Measurements from ENCODE around the gene FMN2. TPM values are rescaled to one million over a fixed set of nuclear protein-coding genes. Genes with fewer than 3 reads are reported as not detected.

FMN2 gene
- total RNA-seq, 1 donor: 11.2 TPM

DNA sequence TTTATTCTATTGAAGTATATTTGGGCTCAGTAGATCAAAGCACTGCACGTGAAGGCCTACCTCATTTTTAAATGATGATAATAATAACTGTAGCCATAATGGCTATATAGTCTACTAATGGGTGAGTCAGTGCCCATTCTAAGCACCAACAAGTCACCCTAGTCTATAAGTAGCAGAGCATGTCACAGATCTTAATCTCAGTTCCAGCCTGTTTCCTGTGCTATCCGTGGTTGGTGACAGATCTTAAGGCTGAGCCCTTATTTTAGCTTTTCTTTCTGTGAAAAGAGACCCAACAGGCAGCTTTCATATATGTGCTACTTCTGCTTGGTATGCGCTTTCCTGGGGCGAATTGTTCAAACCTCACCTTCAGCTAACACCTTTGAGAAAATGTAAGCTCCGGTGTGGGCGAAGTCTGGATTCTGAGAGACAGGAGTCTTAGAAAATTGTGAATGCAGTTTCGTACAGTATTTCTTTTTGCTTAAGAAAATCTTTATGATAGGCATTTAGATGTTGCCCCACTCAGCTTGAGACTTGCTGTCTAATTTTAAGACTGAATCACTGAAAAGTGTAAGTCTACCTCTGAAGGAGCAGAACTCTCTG lies 59.6 kb downstream of the FMN2 start:
- Histone ChIP-seq H3K4me2 (ENCODE audit: insufficient read depth, low read length) (no peak overlapping the region), H2AFZ (ENCODE audit: low read length) (no peak overlapping the region), H3K79me2 (ENCODE audit: insufficient read depth, low read length) (peaks cover 20% of the 10 kb centered on the region), H3K27me3 (ENCODE audit: insufficient read depth, low read length) (no peaks in the 10 kb centered on the region), H3K4me3 (ENCODE audit: insufficient read depth, low read length) (no peak overlapping the region), H3K36me3 (ENCODE audit: insufficient read depth, low read length) (peaks cover 5% of the 10 kb centered on the region), H4K20me1 (ENCODE audit: insufficient read depth, low read length) (no peaks in the 10 kb centered on the region), H3K9me3 (ENCODE audit: low read depth, low read length) (no peaks in the 10 kb centered on the region), H3K27ac (ENCODE audit: low read depth, low read length) (no peak overlapping the region), H3K4me1 (ENCODE audit: insufficient read depth, low read length) (peaks cover 12% of the 10 kb centered on the region)
- no peak for DNase-seq (ENCODE audit: insufficient read length, low spot score, missing footprints)
- TF ChIP-seq, protein P1, sequence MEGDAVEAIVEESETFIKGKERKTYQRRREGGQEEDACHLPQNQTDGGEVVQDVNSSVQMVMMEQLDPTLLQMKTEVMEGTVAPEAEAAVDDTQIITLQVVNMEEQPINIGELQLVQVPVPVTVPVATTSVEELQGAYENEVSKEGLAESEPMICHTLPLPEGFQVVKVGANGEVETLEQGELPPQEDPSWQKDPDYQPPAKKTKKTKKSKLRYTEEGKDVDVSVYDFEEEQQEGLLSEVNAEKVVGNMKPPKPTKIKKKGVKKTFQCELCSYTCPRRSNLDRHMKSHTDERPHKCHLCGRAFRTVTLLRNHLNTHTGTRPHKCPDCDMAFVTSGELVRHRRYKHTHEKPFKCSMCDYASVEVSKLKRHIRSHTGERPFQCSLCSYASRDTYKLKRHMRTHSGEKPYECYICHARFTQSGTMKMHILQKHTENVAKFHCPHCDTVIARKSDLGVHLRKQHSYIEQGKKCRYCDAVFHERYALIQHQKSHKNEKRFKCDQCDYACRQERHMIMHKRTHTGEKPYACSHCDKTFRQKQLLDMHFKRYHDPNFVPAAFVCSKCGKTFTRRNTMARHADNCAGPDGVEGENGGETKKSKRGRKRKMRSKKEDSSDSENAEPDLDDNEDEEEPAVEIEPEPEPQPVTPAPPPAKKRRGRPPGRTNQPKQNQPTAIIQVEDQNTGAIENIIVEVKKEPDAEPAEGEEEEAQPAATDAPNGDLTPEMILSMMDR (IDR thresholded peaks at IDR 0.05; ENCODE audit: extremely low read depth, low read depth, low read length): no peak

DNA sequence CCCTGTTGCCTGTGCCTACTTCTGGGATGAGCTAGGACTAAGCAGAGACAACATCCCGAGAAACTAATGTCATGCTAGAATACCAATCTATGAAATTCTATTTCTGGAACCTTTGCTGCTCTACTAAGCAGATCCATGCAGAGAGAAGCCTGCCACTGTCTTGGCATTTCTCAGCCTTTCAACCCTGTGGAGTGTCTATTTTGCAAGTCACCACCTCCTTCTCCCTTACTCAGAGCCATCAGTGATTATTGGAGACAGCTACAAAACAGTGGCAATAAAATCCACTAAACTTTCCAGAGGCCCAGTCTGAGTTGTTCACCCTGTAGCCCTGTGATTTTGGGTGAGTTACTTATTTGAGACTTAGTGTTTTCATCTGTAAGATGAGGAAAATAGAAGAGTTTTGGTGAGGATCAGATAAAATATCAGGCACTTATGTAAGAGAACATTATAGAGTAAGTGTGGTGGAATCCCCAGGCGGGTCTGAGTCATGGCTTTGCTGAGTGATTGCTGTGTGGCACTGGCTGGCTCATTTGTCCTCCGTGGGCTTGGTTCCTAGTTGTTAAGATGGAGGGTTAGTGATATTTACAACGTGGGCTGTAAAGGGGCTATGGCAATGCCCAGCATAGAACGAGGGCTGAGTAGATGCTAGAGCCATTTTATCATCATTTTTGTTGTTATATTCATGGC lies 61.1 kb downstream of the FMN2 start:
- H3K27me3 ChIP-seq (ENCODE audit: insufficient read depth, low read length): no peaks in the 10 kb centered on the region
- TF ChIP-seq, protein P1 (IDR thresholded peaks at IDR 0.05; ENCODE audit: extremely low read depth, low read depth, low read length): no peak
- DNase-seq (ENCODE audit: insufficient read length, low spot score, missing footprints): peak; percentile 38

DNA sequence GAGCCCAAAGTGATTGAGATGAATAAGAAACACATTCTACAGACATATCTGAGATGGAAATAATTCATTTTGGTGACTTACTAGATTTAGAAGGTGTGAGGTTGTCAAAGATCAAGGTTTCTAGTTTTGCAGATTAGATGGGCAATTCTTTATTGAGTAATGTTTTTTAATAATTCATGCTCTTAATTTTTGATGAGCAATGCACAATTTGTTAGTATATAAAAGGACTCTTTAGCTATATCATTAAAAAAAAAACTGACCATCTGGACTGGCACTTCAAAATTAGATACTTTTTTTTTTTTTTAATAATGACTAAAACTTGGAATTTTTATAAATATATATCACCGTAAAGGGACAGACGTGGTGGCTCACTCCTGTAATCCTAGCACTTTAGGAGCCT lies 63.9 kb downstream of the FMN2 start:
- Histone ChIP-seq H3K9me3 (ENCODE audit: low read depth, low read length) (no peaks in the 10 kb centered on the region), H3K36me3 (ENCODE audit: insufficient read depth, low read length) (no peaks in the 10 kb centered on the region), H4K20me1 (ENCODE audit: insufficient read depth, low read length) (no peaks in the 10 kb centered on the region), H3K27me3 (ENCODE audit: insufficient read depth, low read length) (no peaks in the 10 kb centered on the region), H3K27ac (ENCODE audit: low read depth, low read length) (no peak overlapping the region), H3K4me1 (ENCODE audit: insufficient read depth, low read length) (peaks cover 12% of the 10 kb centered on the region), H2AFZ (ENCODE audit: low read length) (no peak overlapping the region), H3K4me2 (ENCODE audit: insufficient read depth, low read length) (no peak overlapping the region), H3K79me2 (ENCODE audit: insufficient read depth, low read length) (peaks cover 13% of the 10 kb centered on the region), H3K4me3 (ENCODE audit: insufficient read depth, low read length) (no peak overlapping the region)
- DNase-seq (ENCODE audit: insufficient read length, low spot score, missing footprints): no peak
- TF ChIP-seq, protein P1 (IDR thresholded peaks at IDR 0.05; ENCODE audit: extremely low read depth, low read depth, low read length): no peak

More for the DNA sequence above, 61.1 kb downstream of the FMN2 start:
- no peaks in the 10 kb centered on the region for H4K20me1 ChIP-seq (ENCODE audit: insufficient read depth, low read length)
- peaks cover 12% of the 10 kb centered on the region for H3K4me1 ChIP-seq (ENCODE audit: insufficient read depth, low read length)
- peaks cover 16% of the 10 kb centered on the region for H3K79me2 ChIP-seq (ENCODE audit: insufficient read depth, low read length)
- peak overlapping the region; percentile 19 for H3K4me2 ChIP-seq (ENCODE audit: insufficient read depth, low read length)
- H2AFZ ChIP-seq (ENCODE audit: low read length): no peak overlapping the region
- H3K36me3 ChIP-seq (ENCODE audit: insufficient read depth, low read length): peaks cover 5% of the 10 kb centered on the region
- peak overlapping the region; percentile 3 for H3K27ac ChIP-seq (ENCODE audit: low read depth, low read length)
- H3K4me3 ChIP-seq (ENCODE audit: insufficient read depth, low read length): no peak overlapping the region
- H3K9me3 ChIP-seq (ENCODE audit: low read depth, low read length): no peaks in the 10 kb centered on the region

DNA sequence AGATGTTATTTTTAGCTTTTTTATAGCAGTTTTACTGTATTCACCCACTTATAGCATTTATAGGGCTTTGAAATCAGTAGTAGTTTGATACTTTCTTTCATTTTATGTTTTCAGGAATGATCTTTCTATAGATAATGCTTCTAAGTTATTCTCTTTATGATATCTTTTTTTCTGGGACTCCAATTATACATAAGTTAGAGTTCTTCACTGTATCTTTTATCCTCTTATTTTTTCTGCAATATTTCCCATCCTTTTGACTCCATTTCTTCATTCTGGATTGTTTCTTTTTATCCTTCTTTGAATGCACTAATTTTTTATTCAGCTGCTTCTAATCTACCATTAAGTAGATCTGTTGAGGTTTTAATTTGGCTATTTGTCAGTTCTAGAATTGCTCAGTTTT lies 73.1 kb downstream of the FMN2 start:
- no peak overlapping the region for H2AFZ ChIP-seq (ENCODE audit: low read length)
- no peaks in the 10 kb centered on the region for H3K27me3 ChIP-seq (ENCODE audit: insufficient read depth, low read length)
- no peak overlapping the region for H3K27ac ChIP-seq (ENCODE audit: low read depth, low read length)
- no peaks in the 10 kb centered on the region for H3K4me1 ChIP-seq (ENCODE audit: insufficient read depth, low read length)
- H3K4me2 ChIP-seq (ENCODE audit: insufficient read depth, low read length): no peak overlapping the region
- no peak overlapping the region for H3K4me3 ChIP-seq (ENCODE audit: insufficient read depth, low read length)
- H3K9me3 ChIP-seq (ENCODE audit: low read depth, low read length): no peaks in the 10 kb centered on the region
- no peak for DNase-seq (ENCODE audit: insufficient read length, low spot score, missing footprints)
- H3K79me2 ChIP-seq (ENCODE audit: insufficient read depth, low read length): peaks cover 2% of the 10 kb centered on the region
- no peaks in the 10 kb centered on the region for H3K36me3 ChIP-seq (ENCODE audit: insufficient read depth, low read length)
- no peaks in the 10 kb centered on the region for H4K20me1 ChIP-seq (ENCODE audit: insufficient read depth, low read length)
- TF ChIP-seq, protein P1 (IDR thresholded peaks at IDR 0.05; ENCODE audit: extremely low read depth, low read depth, low read length): no peak
